GM12865 (cell line): ENCODE results near the gene ZNF468.
"Not testable (repeated sequence)": the region's sequence is repeated elsewhere in the genome, so short reads cannot be mapped to it uniquely, and the experiment has no call there.

Experiments
- DNase-seq: peaks from one replicate; pipeline ENCODE4 v3.0.0; 2010; ENCODE audit warnings: low read depth
- H3K4me3 ChIP-seq: 2 replicates; pipeline ENCODE4 v1.5.1; 2011; ENCODE audit warnings: mild to moderate bottlenecking, low read depth, low read length, control low read depth
- CTCF ChIP-seq: IDR thresholded peaks from 2 replicates; pipeline ENCODE4 v1.5.1; 2011; ENCODE audit warnings: low read length, control low read depth, low read depth, inconsistent platforms; ENCODE audit not compliant: insufficient read depth; ENCODE audit errors: missing control alignments

The ZNF468 gene

GRCh38 chr19:52891336-52891735 lies 33.9 kb upstream of the ZNF468 start:
- DNase-seq = no peak
- H3K4me3 ChIP-seq = no peak overlapping the region
- no peak for TF ChIP-seq CTCF

- no peak overlapping the region for H3K4me3 ChIP-seq
- DNase-seq = no peak
- no peak for TF ChIP-seq CTCF
Observed at GRCh38 chr19:52889931-52890330, 32.5 kb upstream of the ZNF468 start.

GRCh38 chr19:52889076-52889475 lies 31.7 kb upstream of the ZNF468 start:
- no peak for TF ChIP-seq CTCF
- H3K4me3 ChIP-seq = no peak overlapping the region
- no peak for DNase-seq

- no peak for DNase-seq
- H3K4me3 ChIP-seq = no peak overlapping the region
- TF ChIP-seq CTCF = no peak
Observed at GRCh38 chr19:52880895-52881389, 23.5 kb upstream of the ZNF468 start.

- DNase-seq = not testable (repeated sequence)
Observed at GRCh38 chr19:52872996-52873395, 15.6 kb upstream of the ZNF468 start.

GRCh38 chr19:52871466-52871865 lies 14.0 kb upstream of the ZNF468 start:
- TF ChIP-seq CTCF = no peak
- no peak for DNase-seq
- no peak overlapping the region for H3K4me3 ChIP-seq

More at GRCh38 chr19:52872996-52873395, 15.6 kb upstream of the ZNF468 start:
- H3K4me3 ChIP-seq = not testable (repeated sequence)

GRCh38 chr19:52868031-52868430 lies 10.6 kb upstream of the ZNF468 start:
- not testable (repeated sequence) for DNase-seq, H3K4me3 ChIP-seq

- H3K4me3 ChIP-seq = peak overlapping the region; percentile 86
- DNase-seq = not testable (repeated sequence)
Observed at GRCh38 chr19:52856540-52857377, 660 bp downstream of the ZNF468 start.

GRCh38 chr19:52847352-52847751 lies 10.1 kb downstream of the ZNF468 start:
- H3K4me3 ChIP-seq, DNase-seq: not testable (repeated sequence)

GRCh38 chr19:52840825-52841465 lies 16.5 kb downstream of the ZNF468 start:
- not testable (repeated sequence) for DNase-seq, H3K4me3 ChIP-seq

GRCh38 chr19:52834289-52834688 lies 23.1 kb downstream of the ZNF468 start:
- not testable (repeated sequence) for H3K4me3 ChIP-seq

GRCh38 chr19:52833541-52833940 lies 23.9 kb downstream of the ZNF468 start:
- DNase-seq, H3K4me3 ChIP-seq: not testable (repeated sequence)

More at GRCh38 chr19:52834289-52834688, 23.1 kb downstream of the ZNF468 start:
- not testable (repeated sequence) for DNase-seq
